Natural killer cell treated with Interleukin-12 subunit alpha and Interleukin-12 subunit beta and Interleukin-15 and Interleukin-18, amount 100 ng/mL, for 72 hours (primary cell): ENCODE results near the gene FAXC. TPM values are rescaled to one million over a fixed set of nuclear protein-coding genes. Genes with fewer than 3 reads are reported as not detected.
"Not testable (repeated sequence)": the region's sequence is repeated elsewhere in the genome, so short reads cannot be mapped to it uniquely, and the experiment has no call there.

Experiments used
- ATAC-seq, 2 donors: fragments of 150-1000 bp; cut with Tn5 transposase in 1 of 2; sonication (Bioruptor Pico), chemical (Tn5 transposase) in 1 of 2; 2 replicates each; pipeline ENCODE4 v1.10.0; 2021
- DNase-seq: peaks from one replicate; pipeline ENCODE4 v3.0.0; 2022; ENCODE audit warnings: low spot score
- H3K27ac Mint-ChIP-seq, 2 donors: 1 replicate in 1 of 2; 2 replicates in 1 of 2; pipeline ENCODE4 v1.8.0; 2022; ENCODE audit warnings: mixed read lengths in 2 of 2, mild to moderate bottlenecking in 1 of 2, moderate library complexity in 1 of 2
- H3K27me3 Mint-ChIP-seq, 2 donors: 1 replicate in 1 of 2; 2 replicates in 1 of 2; pipeline ENCODE4 v1.8.0; 2022; ENCODE audit warnings: mixed read lengths in 2 of 2
- H3K36me3 Mint-ChIP-seq: one replicate; pipeline ENCODE4 v1.8.0; 2022; ENCODE audit warnings: mixed read lengths
- H3K4me1 Mint-ChIP-seq, 2 donors: 1 replicate in 1 of 2; 2 replicates in 1 of 2; pipeline ENCODE4 v1.8.0; 2022; ENCODE audit warnings: low read depth in 2 of 2, mixed read lengths in 2 of 2, mild to moderate bottlenecking in 1 of 2
- H3K4me3 Mint-ChIP-seq: one replicate; pipeline ENCODE4 v1.8.0; 2022; ENCODE audit warnings: mixed read lengths
- H3K9me3 Mint-ChIP-seq: 2 replicates; pipeline ENCODE4 v1.8.0; 2022; ENCODE audit warnings: mixed read lengths
- total RNA-seq, 2 donors: library from RNA; stranded (reverse); gene quantifications; one replicate each; pipeline ENCODE4 v1.2.3, GENCODE V29; 2022

FAXC gene
- total RNA-seq, 2 donors from 2014 or later, result not detected

DNA sequence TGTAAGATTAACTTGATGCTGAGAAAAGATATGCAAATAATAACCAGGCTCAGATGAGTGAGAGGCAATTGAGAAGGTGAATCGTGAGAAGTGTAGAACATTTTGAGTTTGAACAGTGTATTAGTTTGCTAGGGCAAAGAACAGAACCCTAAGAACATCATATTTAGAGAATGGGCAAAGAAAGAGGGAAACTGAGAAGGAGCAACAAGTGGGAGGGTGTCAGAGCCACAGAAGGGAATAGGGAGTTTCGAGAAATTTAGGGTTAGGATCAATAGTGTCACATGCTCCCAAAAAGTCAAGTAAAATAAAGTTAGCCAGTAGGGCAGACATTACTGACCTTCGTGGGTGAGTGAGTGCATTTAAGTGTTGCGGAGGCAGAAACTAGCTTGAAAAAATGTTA, 5.5 kb upstream of the FAXC start:
- Mint-ChIP-seq H3K27ac (no peak overlapping the region), H3K36me3 (no peaks in the 10 kb centered on the region), H3K4me3 (no peak overlapping the region), H3K9me3 (no peaks in the 10 kb centered on the region), H3K27me3 (peaks cover 41 to 58% of the 10 kb centered on the region in 2 donors), H3K4me1 (no peaks in the 10 kb centered on the region)
- no peak for DNase-seq
- no peak for ATAC-seq

DNA sequence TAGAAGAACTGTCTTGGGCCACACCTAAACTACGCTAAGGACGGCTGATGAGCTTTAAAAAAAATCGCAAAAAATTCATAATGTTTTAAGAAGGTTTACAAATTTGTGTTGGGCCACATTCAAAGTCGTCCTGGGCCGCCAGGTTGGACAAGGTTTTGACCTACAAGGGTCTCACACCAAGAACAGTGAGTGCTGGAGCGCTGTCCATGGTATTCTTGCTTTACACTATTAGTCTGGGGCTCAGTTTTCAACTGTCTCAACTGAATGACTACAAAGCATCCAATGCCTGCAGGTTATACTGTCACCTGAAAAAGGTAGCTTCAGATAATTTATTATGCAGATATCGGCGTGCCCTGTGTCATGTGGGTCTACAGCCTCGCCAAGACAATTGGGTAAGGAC, 3.7 kb upstream of the FAXC start:
- no peak overlapping the region for H3K4me3 Mint-ChIP-seq
- H3K9me3 Mint-ChIP-seq, result no peaks in the 10 kb centered on the region
- peaks cover 45 to 56% of the 10 kb centered on the region in 2 donors for H3K27me3 Mint-ChIP-seq
- ATAC-seq (no peak), DNase-seq (no peak)
- H3K36me3 Mint-ChIP-seq, result no peaks in the 10 kb centered on the region
- H3K27ac Mint-ChIP-seq, result no peak overlapping the region
- H3K4me1 Mint-ChIP-seq, result no peaks in the 10 kb centered on the region

DNA sequence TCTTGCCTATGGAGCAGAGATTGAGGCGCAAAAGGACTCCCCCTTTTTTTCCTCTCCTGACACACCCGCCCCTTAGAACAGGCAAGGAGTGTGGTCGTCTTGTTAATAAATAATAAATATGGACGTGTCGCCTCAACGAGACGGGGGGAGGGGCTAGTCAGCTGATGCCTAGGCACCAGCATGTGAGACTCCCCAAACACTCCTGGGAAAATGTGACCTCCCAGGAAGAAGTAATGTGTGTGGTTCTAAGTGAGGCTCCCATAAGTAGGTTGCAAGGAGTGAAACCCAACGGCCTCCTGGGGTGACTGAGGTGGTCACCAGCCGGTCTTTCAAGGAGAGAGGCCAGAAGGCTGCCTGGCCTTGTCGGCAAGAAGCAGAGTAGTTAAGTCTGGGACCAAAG, 1.1 kb upstream of the FAXC start:
- no peak overlapping the region for H3K27ac Mint-ChIP-seq
- no peak for ATAC-seq
- H3K4me3 Mint-ChIP-seq, result no peak overlapping the region

DNA sequence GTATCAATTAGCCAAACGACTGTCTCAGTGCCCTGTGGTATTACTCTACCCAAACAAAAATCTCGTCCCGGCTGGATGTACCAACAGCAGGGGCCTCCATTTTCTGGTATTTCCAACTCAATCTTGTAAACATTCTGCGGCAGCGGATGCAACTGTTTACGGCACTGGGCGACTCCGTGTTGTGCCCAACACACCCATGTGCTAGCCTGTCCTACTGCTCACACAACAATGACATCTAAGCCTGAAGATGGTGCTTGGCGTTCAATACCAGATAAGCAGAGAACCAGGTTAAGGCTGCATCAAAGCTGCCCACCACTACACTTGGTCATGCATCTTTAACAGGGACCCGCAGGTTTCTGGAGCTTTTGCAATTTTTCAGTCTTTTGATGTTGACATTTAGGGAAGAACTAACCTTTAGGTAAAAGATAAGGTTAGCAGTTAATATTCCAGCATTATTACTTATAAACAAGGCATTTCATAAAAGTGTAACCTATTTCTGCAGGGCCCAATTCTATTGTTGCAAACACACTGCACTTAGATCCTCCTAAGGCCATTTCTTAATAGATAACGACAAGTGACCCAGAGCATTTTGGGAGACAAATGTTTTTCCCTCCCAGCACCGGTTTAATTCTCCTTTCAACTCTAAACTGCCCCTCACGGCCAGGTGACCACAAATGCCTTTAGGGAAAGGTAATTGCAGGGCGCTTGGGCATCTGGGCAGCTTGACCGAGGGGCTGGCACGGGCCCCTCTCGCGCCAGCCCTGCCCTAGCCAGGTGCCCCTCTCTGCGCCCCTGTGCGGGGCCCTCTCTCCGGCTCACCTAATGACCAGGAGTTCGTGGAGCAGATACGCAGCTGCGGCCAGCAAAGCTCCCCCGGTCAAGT, 945 bp downstream of the FAXC start:
- Mint-ChIP-seq H3K27ac (no peak overlapping the region), H3K9me3 (no peaks in the 10 kb centered on the region), H3K4me1 (peaks cover 0 to 7% of the 10 kb centered on the region in 2 donors), H3K36me3 (no peaks in the 10 kb centered on the region), H3K27me3 (peaks cover 44 to 58% of the 10 kb centered on the region in 2 donors), H3K4me3 (no peak overlapping the region)
- ATAC-seq (no peak), DNase-seq (no peak)

More for the DNA sequence above, 1.1 kb upstream of the FAXC start:
- Mint-ChIP-seq H3K27me3 (peaks cover 39 to 59% of the 10 kb centered on the region in 2 donors), H3K9me3 (no peaks in the 10 kb centered on the region), H3K36me3 (no peaks in the 10 kb centered on the region), H3K4me1 (no peaks in the 10 kb centered on the region)
- no peak for DNase-seq

DNA sequence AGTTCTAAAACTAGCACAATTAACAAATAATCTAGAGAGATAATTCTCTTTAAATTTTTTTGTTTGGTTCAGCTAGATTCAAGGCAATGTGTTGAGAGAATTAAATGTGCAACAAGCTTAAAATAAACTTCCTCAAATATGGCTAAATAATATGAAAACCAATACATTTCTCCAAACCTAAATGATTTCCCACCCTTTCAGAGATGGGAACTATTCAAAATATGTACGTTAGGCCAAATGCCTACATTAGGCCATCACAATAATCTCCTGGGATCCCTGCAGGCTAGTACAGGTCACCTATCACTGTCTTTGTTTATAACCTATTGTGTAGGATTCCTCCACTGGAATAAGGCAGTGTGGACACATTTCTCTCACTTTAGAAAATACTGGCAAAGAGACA, 1.7 kb downstream of the FAXC start:
- peaks cover 43 to 55% of the 10 kb centered on the region in 2 donors for H3K27me3 Mint-ChIP-seq
- no peak overlapping the region for H3K4me3 Mint-ChIP-seq
- ATAC-seq (no peak), DNase-seq (no peak)
- H3K27ac Mint-ChIP-seq, result no peak overlapping the region
- no peaks in the 10 kb centered on the region for H3K36me3 Mint-ChIP-seq
- H3K4me1 Mint-ChIP-seq, result peaks cover 0 to 7% of the 10 kb centered on the region in 2 donors
- no peaks in the 10 kb centered on the region for H3K9me3 Mint-ChIP-seq

DNA sequence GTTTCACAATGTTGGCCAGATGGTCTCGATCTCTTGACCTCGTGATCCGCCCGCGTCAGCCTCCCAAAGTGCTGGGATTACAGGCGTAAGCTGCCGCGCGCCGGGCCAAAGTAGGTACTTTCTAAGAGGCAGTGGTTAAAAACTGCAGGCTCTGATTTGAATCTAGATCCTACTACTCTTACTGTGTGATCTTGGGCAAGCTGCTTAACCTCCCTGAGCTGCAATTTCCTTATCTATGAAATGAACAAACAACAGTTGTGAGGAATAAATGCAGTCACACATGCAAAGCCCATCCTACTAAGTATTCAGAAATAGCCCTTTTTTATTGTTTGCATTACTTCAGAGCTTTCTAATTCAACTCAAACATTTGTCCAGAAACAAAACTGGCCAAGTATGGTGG, 2.9 kb downstream of the FAXC start:
- H3K36me3 Mint-ChIP-seq, result no peaks in the 10 kb centered on the region
- H3K27ac Mint-ChIP-seq, result no peak overlapping the region
- no peaks in the 10 kb centered on the region for H3K9me3 Mint-ChIP-seq
- H3K4me1 Mint-ChIP-seq, result peaks cover 0 to 7% of the 10 kb centered on the region in 2 donors
- DNase-seq, result no peak
- H3K4me3 Mint-ChIP-seq, result no peak overlapping the region
- peaks cover 43 to 54% of the 10 kb centered on the region in 2 donors for H3K27me3 Mint-ChIP-seq
- no peak for ATAC-seq

DNA sequence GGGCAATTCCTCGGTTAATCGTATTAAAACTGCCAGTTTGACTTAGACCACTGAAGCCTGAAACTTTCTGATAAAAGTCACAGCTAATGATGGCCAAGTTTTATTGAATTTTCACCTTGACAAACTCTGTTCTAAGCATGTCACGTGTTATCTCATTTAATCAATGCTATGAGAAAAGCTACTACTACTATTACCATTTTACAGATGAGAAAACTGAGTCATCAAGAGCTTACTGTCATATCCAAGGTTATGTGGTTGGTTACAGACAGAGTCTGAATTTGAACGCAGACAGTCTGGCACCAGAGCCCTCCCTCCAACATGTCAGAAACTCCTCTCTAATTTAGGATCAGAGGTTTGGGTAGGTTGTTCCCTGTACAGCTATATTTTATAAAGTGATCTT, 4.3 kb downstream of the FAXC start:
- ATAC-seq (no peak), DNase-seq (no peak)
- Mint-ChIP-seq H3K4me3 (no peak overlapping the region), H3K27ac (no peak overlapping the region), H3K27me3 (peaks cover 31 to 40% of the 10 kb centered on the region in 2 donors), H3K9me3 (no peaks in the 10 kb centered on the region), H3K36me3 (no peaks in the 10 kb centered on the region), H3K4me1 (peaks cover 0 to 7% of the 10 kb centered on the region in 2 donors)

DNA sequence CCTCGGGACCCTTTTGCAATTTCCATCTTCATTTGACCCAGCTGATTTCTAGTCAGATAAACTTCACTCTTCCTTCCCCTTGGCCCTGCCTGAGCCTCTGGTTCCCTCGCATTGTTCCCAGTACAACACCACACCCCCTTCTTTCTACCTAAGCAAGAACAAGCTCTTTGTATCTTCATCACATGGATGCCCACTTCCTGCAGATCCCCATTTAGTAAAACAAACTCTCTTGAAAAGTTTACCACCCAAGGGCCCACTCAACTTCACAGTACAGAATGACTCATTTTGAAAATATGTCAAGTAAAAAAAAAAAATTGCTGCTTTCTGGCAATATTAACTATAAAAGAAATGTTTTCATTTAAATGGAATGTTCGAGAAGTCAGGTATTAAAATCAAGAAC, 5.2 kb downstream of the FAXC start:
- Mint-ChIP-seq H3K4me3 (no peak overlapping the region), H3K27me3 (peaks cover 35 to 45% of the 10 kb centered on the region in 2 donors), H3K4me1 (peaks cover 0 to 7% of the 10 kb centered on the region in 2 donors), H3K9me3 (no peaks in the 10 kb centered on the region), H3K36me3 (no peaks in the 10 kb centered on the region), H3K27ac (no peak overlapping the region)
- peak in 1 of 2 donors; percentile 33 for ATAC-seq
- DNase-seq, result no peak

DNA sequence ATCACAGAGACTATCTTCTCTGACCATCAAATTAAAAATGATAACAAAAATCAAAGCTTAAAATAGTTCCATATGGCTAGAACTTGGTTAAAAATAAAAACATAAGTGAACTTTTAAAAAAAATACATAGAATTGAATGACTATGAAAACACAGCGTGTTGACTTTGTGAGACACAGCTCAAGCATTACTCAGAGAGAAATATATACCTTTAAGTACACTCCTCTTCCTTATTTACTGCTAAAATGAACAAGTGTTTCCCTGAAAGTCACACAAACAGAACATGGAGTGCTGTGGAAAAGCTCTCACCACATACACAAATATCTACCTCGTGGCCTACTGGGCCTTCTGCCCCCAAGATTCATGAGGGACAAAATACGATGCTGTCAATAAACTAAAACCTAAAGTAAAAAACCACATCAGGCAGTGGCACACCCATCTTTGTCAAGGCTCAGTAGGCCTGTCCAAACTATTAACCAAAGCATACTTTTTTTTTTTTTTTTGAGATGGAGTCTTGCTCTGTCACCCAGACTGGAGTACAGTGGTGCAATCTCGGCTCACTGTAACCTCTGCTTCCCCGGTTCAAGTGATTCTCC, 7.5 kb downstream of the FAXC start:
- H3K36me3 Mint-ChIP-seq, result no peaks in the 10 kb centered on the region
- H3K27ac Mint-ChIP-seq, result no peak overlapping the region
- ATAC-seq (no peak), DNase-seq (no peak)
- H3K9me3 Mint-ChIP-seq, result no peaks in the 10 kb centered on the region
- H3K4me1 Mint-ChIP-seq, result peaks cover 0 to 7% of the 10 kb centered on the region in 2 donors
- no peak overlapping the region for H3K4me3 Mint-ChIP-seq
- peaks cover 36 to 44% of the 10 kb centered on the region in 2 donors for H3K27me3 Mint-ChIP-seq

DNA sequence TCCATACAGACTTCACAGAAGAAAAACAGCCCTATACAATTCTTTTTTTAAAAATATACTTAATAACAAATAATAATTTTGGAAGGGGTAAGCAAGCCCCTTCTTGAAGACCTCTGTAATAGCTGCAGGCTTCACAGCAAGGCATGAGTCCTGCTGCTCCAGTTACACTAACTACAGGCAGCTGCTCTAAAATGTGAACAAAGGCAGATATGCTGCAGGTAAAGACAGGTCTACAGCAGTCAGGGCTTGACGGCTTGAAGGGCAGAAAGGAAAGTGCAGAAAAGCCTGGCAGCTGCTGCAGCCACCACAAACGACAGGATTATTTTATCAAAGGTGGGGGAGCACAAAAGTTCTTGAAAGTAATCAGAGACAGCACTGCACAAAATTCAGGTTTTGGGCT, 11.3 kb downstream of the FAXC start:
- no peaks in the 10 kb centered on the region for H3K4me1 Mint-ChIP-seq
- no peak for DNase-seq
- no peak for ATAC-seq
- H3K27me3 Mint-ChIP-seq, result peaks cover 24% of the 10 kb centered on the region in 2 donors
- no peaks in the 10 kb centered on the region for H3K9me3 Mint-ChIP-seq
- no peak overlapping the region for H3K4me3 Mint-ChIP-seq
- no peaks in the 10 kb centered on the region for H3K36me3 Mint-ChIP-seq
- no peak overlapping the region for H3K27ac Mint-ChIP-seq

DNA sequence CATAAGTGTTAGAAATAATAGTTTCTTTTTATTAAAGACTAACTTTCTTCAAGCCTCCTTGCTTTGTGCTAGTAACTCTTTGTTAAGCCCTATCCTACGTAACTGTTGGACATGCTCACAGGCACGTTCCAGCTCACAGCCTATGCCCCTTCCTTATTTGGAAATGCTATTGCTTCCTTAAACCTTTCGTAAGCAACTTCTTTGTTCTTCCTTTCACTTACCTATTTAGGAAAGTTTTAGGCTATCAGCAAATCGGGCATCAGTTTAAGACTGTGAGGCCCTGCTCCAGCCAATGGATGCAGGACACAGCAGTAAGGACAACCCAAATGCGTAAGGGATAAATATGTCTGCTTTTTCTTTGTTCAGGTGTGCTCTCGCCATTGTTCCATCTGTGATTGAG, 14.2 kb downstream of the FAXC start:
- not testable (repeated sequence) for H3K4me1 Mint-ChIP-seq, H3K4me3 Mint-ChIP-seq, DNase-seq

DNA sequence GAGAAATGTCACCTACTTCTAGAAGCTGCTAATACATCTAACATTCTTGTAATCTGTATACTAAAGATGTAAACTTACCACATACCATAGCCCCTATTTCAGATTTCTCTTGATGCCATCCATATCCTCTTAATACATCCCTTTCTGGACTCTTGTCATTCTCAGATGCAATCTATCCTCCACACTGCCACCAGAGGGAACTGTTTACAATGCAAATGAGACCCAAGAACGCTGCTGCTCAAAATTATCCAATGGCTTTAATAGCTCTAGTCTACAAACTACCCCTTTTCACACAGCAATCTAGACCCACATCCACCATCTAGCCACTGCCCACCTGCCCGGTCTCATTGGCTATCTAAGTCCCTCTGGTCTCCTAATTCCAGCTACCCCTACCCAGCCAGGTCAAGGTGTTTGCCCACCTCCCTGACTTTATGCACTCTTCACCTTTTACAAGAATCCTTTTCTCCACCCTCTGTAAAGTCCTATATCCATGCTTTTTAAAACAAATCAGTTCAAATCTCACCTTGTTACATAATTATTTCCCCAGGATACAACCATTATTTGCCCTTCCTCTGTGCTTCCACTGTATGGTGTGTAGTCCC, 14.8 kb downstream of the FAXC start:
- H3K36me3 Mint-ChIP-seq, result no peaks in the 10 kb centered on the region
- H3K9me3 Mint-ChIP-seq, result no peaks in the 10 kb centered on the region
- ATAC-seq, result peak; percentile 46 to 57
- H3K27me3 Mint-ChIP-seq, result peaks cover 20 to 24% of the 10 kb centered on the region in 2 donors
- no peak overlapping the region for H3K4me3 Mint-ChIP-seq
- no peak overlapping the region for H3K27ac Mint-ChIP-seq
- no peaks in the 10 kb centered on the region for H3K4me1 Mint-ChIP-seq
- DNase-seq, result no peak

More for the DNA sequence above, 14.2 kb downstream of the FAXC start:
- H3K36me3 Mint-ChIP-seq, H3K9me3 Mint-ChIP-seq, H3K27ac Mint-ChIP-seq, ATAC-seq: not testable (repeated sequence)
- H3K27me3 Mint-ChIP-seq, result peaks cover 24 to 25% of the 10 kb centered on the region in 2 donors

DNA sequence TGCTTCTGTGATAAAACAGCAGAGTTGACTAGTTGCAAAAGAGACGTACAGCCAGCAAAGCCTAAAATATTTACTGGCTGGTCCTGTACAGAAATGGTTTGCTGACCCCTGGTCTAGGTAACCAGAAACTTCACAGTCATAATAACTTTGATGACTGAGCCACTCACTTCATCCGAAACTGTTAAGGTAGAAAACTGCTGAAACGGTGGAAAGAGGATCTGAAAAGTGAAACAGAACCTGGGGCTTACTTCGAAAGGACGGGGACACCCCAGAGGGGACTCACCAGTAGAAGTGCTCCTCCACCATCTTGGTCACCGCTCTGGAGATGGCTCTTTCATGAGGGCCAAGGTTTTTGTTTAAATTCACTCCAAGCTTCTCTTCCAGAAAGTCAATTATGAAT, 16.4 kb downstream of the FAXC start:
- DNase-seq (no peak), ATAC-seq (no peak)
- H3K27ac Mint-ChIP-seq, result no peak overlapping the region
- H3K4me3 Mint-ChIP-seq, result no peak overlapping the region
- no peaks in the 10 kb centered on the region for H3K9me3 Mint-ChIP-seq
- no peaks in the 10 kb centered on the region for H3K36me3 Mint-ChIP-seq
- no peaks in the 10 kb centered on the region for H3K4me1 Mint-ChIP-seq
- peaks cover 7 to 14% of the 10 kb centered on the region in 2 donors for H3K27me3 Mint-ChIP-seq

DNA sequence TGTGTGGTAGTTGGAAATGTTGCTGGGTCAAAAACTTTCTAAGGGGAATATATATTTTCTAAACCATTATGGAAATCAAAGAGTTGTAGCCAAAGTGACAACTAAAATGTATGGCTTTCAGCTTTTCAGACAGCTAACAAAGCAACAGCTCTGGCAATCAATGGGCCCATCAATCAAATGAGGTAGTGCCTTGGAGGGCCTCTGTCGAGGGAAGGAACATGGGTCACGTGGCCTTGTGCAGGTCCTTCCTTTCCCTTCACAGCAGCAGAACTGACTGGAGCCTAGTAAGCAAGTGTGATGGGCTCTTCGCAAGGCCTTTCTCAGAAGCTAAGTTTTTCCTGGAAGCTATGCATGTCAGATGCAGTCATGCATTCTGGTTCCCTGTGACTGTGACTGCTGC, 17.9 kb downstream of the FAXC start:
- peaks cover 0 to 11% of the 10 kb centered on the region in 2 donors for H3K27me3 Mint-ChIP-seq
- no peaks in the 10 kb centered on the region for H3K4me1 Mint-ChIP-seq
- no peaks in the 10 kb centered on the region for H3K36me3 Mint-ChIP-seq
- no peak overlapping the region for H3K4me3 Mint-ChIP-seq
- ATAC-seq (no peak), DNase-seq (no peak)
- no peak overlapping the region for H3K27ac Mint-ChIP-seq
- no peaks in the 10 kb centered on the region for H3K9me3 Mint-ChIP-seq
